Pulmonary artery endothelial cell (primary cell): ENCODE measurements around the gene JUN. TPM values are rescaled to one million over a fixed set of nuclear protein-coding genes. Genes with fewer than 3 reads are reported as not detected.
"Not testable (repeated sequence)": the region's sequence is repeated elsewhere in the genome, so short reads cannot be mapped to it uniquely, and the experiment has no call there.

Source experiments
- DNase-seq: peaks from one replicate; pipeline ENCODE4 v3.0.0-alpha.2; 2011; ENCODE audit warnings: low read depth, low spot score
- total RNA-seq: library from RNA; depleted of rRNA; stranded (reverse); fragments of >200 nt; gene quantifications from 2 replicates; pipeline ENCODE4 v1.2.3, GENCODE V29; 2014

JUN gene
- total RNA-seq, 1 donor from 2014 or later: 169 TPM

GRCh38 chr1:58809325-58810010 lies 25.6 kb upstream of the JUN start:
- no peak for DNase-seq

DNA sequence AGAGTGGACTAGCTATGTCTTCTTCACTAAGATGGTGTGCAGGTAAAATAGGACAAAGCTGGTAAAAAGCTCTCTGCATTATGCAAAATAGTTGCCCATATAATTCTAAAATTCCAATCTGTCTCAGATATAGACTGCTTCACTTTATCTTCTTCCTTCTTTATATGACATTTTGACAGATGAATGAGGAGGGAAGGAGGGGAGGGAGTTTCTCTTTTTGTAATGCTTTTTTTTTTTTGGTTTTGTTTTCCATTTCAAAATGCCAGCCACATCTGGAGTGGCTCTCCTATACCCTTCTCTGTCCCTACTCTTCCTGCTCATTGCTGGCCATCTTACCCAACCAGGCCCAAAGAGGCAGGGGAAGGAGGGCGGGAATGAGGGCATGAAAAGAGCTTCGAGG lies 24.2 kb upstream of the JUN start:
- no peak for DNase-seq

- no peak for DNase-seq
These were observed 22.1 kb upstream of the JUN start for GRCh38 chr1:58805716-58806571.

DNA sequence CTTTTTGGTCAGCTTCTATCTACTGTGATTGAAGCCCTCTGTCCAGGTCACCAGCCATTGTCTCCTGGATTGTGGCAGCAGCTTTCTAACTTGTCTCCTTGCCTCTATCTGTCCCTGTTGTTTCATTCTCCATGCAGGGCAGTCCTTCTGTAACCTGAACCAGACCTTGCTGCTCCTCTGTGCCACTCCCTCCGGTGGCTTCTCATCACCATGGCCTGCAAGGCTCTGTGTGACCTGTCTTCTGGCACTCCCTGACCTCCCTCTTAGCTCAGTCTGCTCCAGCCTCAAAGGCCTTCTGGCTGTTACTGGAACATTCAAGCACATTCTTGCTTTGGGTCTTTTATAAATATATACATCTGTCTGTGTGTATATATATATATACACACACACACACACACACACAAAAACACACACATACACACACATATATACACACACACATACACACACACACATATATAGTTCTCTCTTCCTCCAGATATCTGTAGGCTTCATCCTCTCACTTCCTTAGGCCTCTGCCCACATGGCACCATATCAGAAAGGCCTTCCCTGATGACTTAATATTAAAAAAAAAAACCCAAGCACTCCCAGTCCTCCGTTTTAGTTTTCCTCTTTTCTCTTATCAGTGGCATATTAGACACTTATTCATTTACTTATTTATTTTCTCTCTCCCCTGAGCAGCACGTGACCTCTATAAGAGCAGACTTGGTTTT lies 21.2 kb upstream of the JUN start:
- no peak for DNase-seq

- no peak for DNase-seq
These were observed 20.0 kb upstream of the JUN start for GRCh38 chr1:58803858-58804257.

DNA sequence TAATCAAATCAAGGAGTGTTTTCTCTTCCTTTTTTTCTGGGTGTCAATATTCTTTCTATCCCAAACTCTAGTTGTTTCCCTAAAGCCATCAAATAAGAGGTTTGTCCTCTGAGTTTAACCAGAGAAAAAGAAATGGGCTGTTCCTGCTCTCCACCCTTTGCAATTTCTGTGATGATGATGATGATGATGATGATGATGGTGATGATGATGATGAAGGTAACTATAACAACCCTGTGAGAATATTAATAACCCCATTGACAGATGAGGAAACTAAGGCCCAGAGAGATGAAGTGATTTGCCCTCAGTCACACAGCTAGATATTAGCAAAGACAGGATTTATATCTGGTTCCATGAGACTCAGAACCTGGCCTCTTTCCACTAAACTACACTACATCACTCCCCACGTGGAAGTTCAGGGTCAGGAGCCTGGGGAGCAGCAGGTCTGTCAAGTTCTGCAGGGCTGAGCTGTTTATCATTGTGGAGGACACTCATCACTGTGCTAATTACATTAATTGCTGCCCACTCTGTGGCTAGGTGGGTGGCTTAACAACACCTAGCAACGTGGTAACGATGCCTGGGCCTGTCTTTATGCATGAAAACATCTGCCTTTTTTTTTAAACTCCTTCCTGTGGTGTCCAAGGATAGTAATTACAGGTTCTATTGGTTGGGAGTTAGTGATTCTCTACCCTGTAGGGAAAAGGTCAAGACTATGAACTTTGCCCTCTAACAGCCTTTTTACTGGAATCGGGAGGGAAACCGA lies 19.0 kb upstream of the JUN start:
- DNase-seq: no peak

- DNase-seq: not testable (repeated sequence)
These were observed 17.4 kb upstream of the JUN start for GRCh38 chr1:58801286-58801685.

DNA sequence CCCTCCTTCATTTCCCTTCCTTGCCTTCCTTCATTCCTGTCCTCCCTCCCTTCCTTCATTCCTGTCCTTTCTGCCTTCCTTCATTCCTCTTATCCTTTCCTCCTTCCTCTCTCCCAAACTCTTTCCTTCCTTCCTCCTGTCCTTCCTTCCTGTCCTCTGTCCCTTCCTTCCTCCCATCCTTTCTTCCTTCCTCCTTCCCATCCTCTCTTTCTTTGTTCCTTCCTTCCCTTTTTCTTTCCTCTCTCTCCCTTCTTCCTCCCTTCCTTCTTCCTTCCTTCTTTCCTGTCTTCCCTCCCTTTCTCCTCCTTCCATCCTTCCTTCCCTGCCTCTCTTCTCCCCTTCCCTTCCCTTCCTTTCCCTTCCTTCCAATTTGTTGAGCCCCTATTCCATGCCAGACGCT lies 15.8 kb upstream of the JUN start:
- no peak for DNase-seq

- no peak for DNase-seq
These were observed 15.1 kb upstream of the JUN start for GRCh38 chr1:58798910-58799442.

DNA sequence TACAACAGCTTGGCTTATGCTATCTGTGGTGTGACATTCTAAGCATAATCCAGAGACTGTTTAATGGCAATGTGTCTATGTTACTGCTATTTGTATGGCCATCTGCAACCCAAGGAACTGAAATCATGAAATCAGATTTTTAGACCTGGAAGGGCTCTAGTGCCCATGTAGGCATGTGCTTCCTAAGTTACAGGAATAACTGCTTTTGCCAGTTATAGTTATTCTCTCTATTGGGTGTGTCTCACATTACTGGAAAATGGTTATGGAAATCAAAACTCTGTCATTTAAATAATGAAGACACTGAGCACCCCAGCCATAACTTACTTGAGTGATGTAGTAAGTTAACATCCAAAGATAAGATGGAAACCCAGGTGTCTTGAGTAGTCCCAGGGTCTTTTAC lies 12.6 kb upstream of the JUN start:
- DNase-seq: no peak

DNA sequence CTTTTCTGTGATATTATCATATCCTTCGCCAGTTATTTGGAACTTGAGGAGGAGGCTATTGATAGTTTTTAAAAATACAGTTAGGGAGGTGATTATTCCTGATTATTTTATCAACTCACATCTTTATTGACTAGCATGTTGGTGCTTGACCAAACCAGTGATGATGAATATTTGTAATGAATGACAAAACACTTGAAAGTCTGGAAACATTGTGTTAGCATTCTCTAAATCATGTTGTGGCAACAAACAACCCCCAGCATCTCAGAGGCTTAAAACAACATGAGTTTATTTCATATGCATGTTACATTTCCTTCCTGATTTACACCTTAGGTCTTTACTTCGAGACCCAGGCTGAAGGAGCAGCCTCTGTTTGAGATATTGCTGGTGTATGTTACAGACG lies 10.7 kb upstream of the JUN start:
- DNase-seq: no peak

GRCh38 chr1:58792846-58793245 lies 9.0 kb upstream of the JUN start:
- DNase-seq: no peak

DNA sequence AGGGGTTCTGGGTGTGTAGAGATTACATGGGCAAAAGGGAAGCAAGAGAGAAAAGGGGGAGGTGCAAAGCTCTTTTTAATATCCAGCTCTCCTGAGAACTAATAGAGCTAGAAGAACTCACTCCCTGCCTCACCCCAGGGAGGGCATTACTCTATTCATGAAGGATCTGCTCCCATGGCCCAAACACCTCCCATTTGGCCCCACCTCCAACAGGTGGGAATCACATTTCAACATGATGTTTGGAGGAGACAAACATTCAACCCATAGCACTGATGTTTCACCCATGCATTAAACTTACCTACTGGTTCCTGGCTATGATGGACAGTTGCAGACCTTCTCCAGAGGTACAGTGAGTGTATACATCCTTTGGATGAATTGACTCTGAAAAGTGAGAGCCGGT lies 7.3 kb upstream of the JUN start:
- no peak for DNase-seq

DNA sequence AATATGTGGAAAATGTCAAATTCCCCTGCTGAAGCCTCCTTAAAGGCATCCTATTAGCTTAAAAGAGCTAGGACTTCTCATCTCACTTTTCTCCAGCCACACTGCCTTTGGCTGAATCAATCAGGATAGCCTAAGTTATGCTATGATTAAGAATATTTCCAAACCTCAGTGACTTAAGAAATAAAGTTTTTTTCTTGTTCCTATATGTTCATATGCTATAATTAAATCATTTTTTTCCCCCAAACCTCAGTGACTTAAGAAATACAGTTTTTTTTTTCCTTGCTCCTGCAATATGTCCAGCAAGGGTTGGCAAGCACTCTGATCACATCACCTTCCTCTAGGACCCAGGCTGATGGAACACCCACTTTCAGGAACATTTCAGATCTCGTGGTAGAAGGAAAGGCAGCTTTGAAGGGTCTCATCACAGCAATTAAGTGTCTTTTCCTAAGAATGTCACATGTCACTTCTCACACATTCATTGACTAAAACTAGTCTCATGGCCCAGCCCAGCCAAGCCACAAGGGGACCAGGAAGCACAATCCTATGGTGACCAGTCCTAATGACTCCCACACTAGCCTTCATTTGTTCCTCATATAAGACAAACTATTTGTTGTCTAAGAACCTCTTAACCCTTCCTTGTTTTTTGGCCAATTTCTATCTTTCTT lies 6.3 kb upstream of the JUN start:
- DNase-seq: no peak

- no peak for DNase-seq
These were observed 5.5 kb upstream of the JUN start for GRCh38 chr1:58789322-58789856.

GRCh38 chr1:58788259-58788658 lies 4.4 kb upstream of the JUN start:
- no peak for DNase-seq

- no peak for DNase-seq
These were observed 3.0 kb upstream of the JUN start for GRCh38 chr1:58786927-58787245.

DNA sequence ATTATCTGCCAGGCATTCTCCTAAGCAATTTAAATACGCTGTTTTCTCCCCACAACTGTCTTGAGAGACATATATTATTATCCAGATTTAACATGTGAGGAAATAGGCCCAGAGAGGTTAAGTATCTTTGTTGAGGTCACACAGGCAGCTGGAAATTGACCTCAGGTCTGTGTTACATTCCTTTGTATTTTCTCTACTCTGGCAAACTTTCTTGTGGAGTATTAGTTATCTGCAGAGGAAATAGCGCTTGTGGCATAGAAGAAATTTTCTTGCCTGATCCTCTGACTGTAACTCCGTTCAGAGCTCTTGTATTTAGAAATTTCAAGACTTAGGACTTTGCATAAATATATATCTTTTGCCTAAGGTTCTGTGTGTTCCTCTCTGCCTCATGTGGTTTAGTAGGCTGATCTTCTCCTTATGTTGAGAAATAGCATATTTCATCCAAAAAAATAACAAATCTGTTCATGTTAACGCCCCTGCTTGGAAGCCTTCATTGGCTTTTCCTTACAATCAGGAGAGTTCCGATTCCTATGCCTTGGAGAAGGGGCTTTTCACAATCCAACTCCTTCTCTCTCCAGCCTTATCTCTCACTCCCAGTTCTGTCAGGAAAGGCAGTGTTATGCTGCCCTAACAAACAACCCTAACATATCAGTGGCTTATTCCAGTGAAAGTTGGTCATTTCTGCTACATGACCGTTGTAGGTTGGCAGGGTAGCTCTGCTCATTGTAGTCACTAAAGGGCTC lies 2.5 kb upstream of the JUN start:
- no peak for DNase-seq

- no peak for DNase-seq
These were observed 1.7 kb upstream of the JUN start for GRCh38 chr1:58785442-58786058.
